Activated B cell treated with CpG ODN at 0.5 μM for 24 hours (primary cell): ENCODE measurements around the gene ACTN1. TPM values are rescaled to one million over a fixed set of nuclear protein-coding genes. Genes with fewer than 3 reads are reported as not detected.

Source experiments
- ATAC-seq: fragments of 200-7000 bp; cut with Tn5 transposase; one replicate; pipeline ENCODE4 v1.10.0; 2021; ENCODE audit warnings: low read depth, mild to moderate bottlenecking, moderate library complexity
- CTCF ChIA-PET: fragments of 350-600 bp; sonication (Branson Sonifier 250); formaldehyde crosslinking; loops from one replicate; lab custom pipeline; 2021; ENCODE audit warnings: antibody characterized with exemption; lab: Charles Lee
- POLR2A ChIA-PET: fragments of 350-600 bp; sonication (Branson Sonifier 250); formaldehyde crosslinking; loops from one replicate; lab custom pipeline; 2021; ENCODE audit warnings: antibody characterized with exemption; lab: Charles Lee
- DNase-seq: peaks from one replicate; pipeline ENCODE4 v3.0.0; 2022
- H3K27ac Mint-ChIP-seq: one replicate; pipeline ENCODE4 v1.8.0; 2020; ENCODE audit warnings: mixed read lengths
- H3K27me3 Mint-ChIP-seq: one replicate; pipeline ENCODE4 v1.8.0; 2021; ENCODE audit warnings: mixed read lengths
- H3K36me3 Mint-ChIP-seq: one replicate; pipeline ENCODE4 v1.8.0; 2021; ENCODE audit warnings: low read depth, mixed read lengths
- H3K4me1 Mint-ChIP-seq: one replicate; pipeline ENCODE4 v1.8.0; 2021; ENCODE audit warnings: mixed read lengths
- H3K4me3 Mint-ChIP-seq: one replicate; pipeline ENCODE4 v1.8.0; 2020; ENCODE audit warnings: mild to moderate bottlenecking, mixed read lengths
- H3K9me3 Mint-ChIP-seq: one replicate; pipeline ENCODE4 v1.8.0; 2020; ENCODE audit warnings: mixed read lengths
- CTCF ChIP-seq: fragments of 200-600 bp; IDR thresholded peaks from one replicate; pipeline ENCODE4 v1.8.0; 2022; ENCODE audit warnings: antibody characterized with exemption, mild to moderate bottlenecking
- intact Hi-C: fragments of 100-400 bp; cut with micrococcal nuclease; formaldehyde crosslinking; loops from one replicate; pipeline ENCODE4 v1.15.1; 2024
- total RNA-seq: library from RNA; stranded (reverse); gene quantifications from 2 replicates; pipeline ENCODE4 v1.2.3, GENCODE V29; 2022

The ACTN1 gene
- total RNA-seq, 1 donor from 2014 or later: 0.22 TPM

GRCh38 chr14:68959035-68959434 lies 20.1 kb downstream of the ACTN1 start:
- Mint-ChIP-seq H3K27ac (no peak overlapping the region), H3K4me3 (no peak overlapping the region), H3K4me1 (no peaks in the 10 kb centered on the region), H3K27me3 (peaks cover 17% of the 10 kb centered on the region), H3K36me3 (no peaks in the 10 kb centered on the region), H3K9me3 (no peaks in the 10 kb centered on the region)
- CTCF ChIA-PET: no interaction called here
- DNase-seq: no peak
- ATAC-seq: no peak
- POLR2A ChIA-PET: no interaction called here
- intact Hi-C loops: no loop called here
- no peak for TF ChIP-seq CTCF

GRCh38 chr14:68958553-68958952 lies 20.5 kb downstream of the ACTN1 start:
- Mint-ChIP-seq H3K4me3 (no peak overlapping the region), H3K27ac (no peak overlapping the region), H3K9me3 (no peaks in the 10 kb centered on the region), H3K36me3 (no peaks in the 10 kb centered on the region), H3K4me1 (no peaks in the 10 kb centered on the region), H3K27me3 (peaks cover 16% of the 10 kb centered on the region)
- DNase-seq (no peak), ATAC-seq (no peak)
- ChIA-PET POLR2A (no interaction called here), CTCF (no interaction called here)
- intact Hi-C loops: no loop called here
- no peak for TF ChIP-seq CTCF

- Mint-ChIP-seq H3K27me3 (peaks cover 11% of the 10 kb centered on the region), H3K36me3 (no peaks in the 10 kb centered on the region), H3K9me3 (no peaks in the 10 kb centered on the region), H3K4me3 (no peak overlapping the region), H3K4me1 (no peaks in the 10 kb centered on the region), H3K27ac (no peak overlapping the region)
- ATAC-seq: no peak
- no peak for DNase-seq
- ChIA-PET CTCF (no interaction called here), POLR2A (no interaction called here)
- no peak for TF ChIP-seq CTCF
- intact Hi-C loops: no loop called here
Observed at GRCh38 chr14:68957775-68958174, 21.3 kb downstream of the ACTN1 start.

GRCh38 chr14:68956724-68957123 lies 22.4 kb downstream of the ACTN1 start:
- peaks cover 9% of the 10 kb centered on the region for H3K27me3 Mint-ChIP-seq
- no peak for TF ChIP-seq CTCF
- CTCF ChIA-PET: no interaction called here
- no peaks in the 10 kb centered on the region for H3K9me3 Mint-ChIP-seq
- no peak overlapping the region for H3K27ac Mint-ChIP-seq
- ATAC-seq (no peak), DNase-seq (no peak)
- POLR2A ChIA-PET: no interaction called here
- intact Hi-C loops: no loop called here
- no peaks in the 10 kb centered on the region for H3K4me1 Mint-ChIP-seq
- H3K4me3 Mint-ChIP-seq: no peak overlapping the region
- H3K36me3 Mint-ChIP-seq: no peaks in the 10 kb centered on the region

GRCh38 chr14:68955851-68956179 lies 23.3 kb downstream of the ACTN1 start:
- H3K27ac Mint-ChIP-seq: no peak overlapping the region
- no peak for TF ChIP-seq CTCF
- no peaks in the 10 kb centered on the region for H3K9me3 Mint-ChIP-seq
- no peaks in the 10 kb centered on the region for H3K36me3 Mint-ChIP-seq
- H3K4me3 Mint-ChIP-seq: no peak overlapping the region
- ChIA-PET POLR2A (no interaction called here), CTCF (no interaction called here)
- H3K4me1 Mint-ChIP-seq: no peaks in the 10 kb centered on the region
- intact Hi-C loops: no loop called here
- ATAC-seq (no peak), DNase-seq (no peak)
- H3K27me3 Mint-ChIP-seq: peaks cover 9% of the 10 kb centered on the region
